ENCODE measurements around the gene ZNF396. TPM values are rescaled to one million over a fixed set of nuclear protein-coding genes. Genes with fewer than 3 reads are reported as not detected.

The ZNF396 gene
- 1 to 10 TPM in 2 of 4 donors, under 1 TPM in 2; 0.60 to 2.2 (median 1.1) TPM for total RNA-seq

DNA sequence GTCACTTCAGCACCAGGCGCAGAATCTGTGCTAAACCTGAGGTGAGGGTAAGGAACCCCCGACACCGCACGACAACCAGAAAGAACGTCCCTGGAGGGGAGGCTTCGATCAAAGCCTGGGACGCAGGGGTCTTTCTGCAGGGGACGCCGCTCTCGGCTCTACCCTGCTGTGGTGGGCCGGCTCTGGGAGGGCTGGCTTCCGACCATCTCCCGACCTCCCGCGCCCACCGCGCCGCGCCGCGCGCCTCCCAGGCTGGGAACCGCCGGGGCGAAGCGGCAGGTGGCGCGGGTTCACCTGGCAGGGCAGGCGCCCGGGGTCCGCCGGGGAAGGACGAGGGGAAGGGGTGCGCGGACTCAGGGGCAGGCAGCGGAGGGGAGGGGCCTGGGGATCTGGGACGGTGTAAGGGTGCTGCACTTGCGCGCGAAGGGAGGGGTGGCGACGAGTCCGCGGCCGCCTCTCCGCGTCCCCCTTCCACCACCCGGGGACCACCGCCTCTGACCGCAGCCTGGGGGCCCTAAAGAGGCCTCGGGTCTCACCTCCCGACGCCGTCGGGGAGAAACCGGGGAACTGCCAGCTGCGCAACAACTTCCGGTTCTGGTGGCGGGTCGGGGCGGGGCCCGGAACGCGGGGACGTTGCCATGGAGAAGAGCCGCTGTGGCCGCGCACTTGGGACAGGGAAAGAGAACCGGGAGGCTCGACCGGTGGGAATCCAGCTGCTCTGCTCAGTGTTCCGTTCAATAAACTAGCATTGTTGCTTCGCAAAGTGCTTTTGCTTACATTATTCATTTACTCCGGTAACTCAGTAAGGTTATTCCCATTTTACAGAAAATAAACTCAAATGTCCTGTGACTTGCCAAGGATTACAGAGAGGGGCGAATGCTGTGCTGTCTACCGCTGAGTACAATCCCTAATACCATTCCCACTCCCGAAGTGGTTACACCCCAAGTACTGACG, at the start of gene ZNF396:
Gene ZNF396, minus strand, starts transcription at position 596 of the 954 bp plus-strand sequence. CDS start 3,045 bp downstream, outside the sequence.
- ATAC-seq (ENCODE audit: low FRiP score) (peak; percentile 84), DNase-seq (ENCODE audit: low spot score) (peak; percentile 65)
- TF ChIP-seq, protein P1, sequence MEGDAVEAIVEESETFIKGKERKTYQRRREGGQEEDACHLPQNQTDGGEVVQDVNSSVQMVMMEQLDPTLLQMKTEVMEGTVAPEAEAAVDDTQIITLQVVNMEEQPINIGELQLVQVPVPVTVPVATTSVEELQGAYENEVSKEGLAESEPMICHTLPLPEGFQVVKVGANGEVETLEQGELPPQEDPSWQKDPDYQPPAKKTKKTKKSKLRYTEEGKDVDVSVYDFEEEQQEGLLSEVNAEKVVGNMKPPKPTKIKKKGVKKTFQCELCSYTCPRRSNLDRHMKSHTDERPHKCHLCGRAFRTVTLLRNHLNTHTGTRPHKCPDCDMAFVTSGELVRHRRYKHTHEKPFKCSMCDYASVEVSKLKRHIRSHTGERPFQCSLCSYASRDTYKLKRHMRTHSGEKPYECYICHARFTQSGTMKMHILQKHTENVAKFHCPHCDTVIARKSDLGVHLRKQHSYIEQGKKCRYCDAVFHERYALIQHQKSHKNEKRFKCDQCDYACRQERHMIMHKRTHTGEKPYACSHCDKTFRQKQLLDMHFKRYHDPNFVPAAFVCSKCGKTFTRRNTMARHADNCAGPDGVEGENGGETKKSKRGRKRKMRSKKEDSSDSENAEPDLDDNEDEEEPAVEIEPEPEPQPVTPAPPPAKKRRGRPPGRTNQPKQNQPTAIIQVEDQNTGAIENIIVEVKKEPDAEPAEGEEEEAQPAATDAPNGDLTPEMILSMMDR (IDR thresholded peaks at IDR 0.05), result no peak

- TF ChIP-seq, protein P1 (IDR thresholded peaks at IDR 0.05), result no peak
- DNase-seq (ENCODE audit: low spot score) (no peak), ATAC-seq (ENCODE audit: low FRiP score) (no peak)
Observed at GRCh38 chr18:35426786-35427185, 49.6 kb upstream of the ZNF396 start.

- DNase-seq (ENCODE audit: low spot score) (no peak), ATAC-seq (ENCODE audit: low FRiP score) (no peak)
- TF ChIP-seq, protein P1 (IDR thresholded peaks at IDR 0.05), result no peak
Observed at GRCh38 chr18:35424356-35424755, 47.2 kb upstream of the ZNF396 start.

DNA sequence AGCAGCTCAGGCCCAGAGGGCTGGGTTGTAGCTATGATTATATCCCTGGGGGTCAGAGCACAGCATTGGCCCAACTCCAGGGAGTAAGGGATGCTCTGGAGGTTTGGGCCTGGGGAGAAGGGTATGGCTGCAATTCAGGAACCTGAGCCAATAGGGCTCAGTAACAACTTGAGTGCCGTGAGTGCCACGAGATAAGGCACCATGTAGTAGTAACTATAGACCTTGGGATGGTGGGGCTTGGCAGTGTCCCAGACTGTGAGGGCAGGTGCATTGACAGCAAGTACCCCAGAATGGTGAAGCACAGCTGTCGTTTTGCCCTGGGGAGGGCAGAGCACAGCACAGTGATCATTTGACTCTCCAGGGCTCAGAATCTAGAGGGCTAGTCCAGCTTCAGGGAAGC, 45.1 kb upstream of the ZNF396 start:
- TF ChIP-seq, protein P1 (IDR thresholded peaks at IDR 0.05), result no peak
- no peak for DNase-seq (ENCODE audit: low spot score)
- no peak for ATAC-seq (ENCODE audit: low FRiP score)

GRCh38 chr18:35418610-35419009, 41.5 kb upstream of the ZNF396 start:
- no peak for DNase-seq (ENCODE audit: low spot score)
- TF ChIP-seq, protein P1 (IDR thresholded peaks at IDR 0.05), result no peak
- no peak for ATAC-seq (ENCODE audit: low FRiP score)

GRCh38 chr18:35417223-35417622, 40.1 kb upstream of the ZNF396 start:
- TF ChIP-seq, protein P1 (IDR thresholded peaks at IDR 0.05), result no peak
- ATAC-seq (ENCODE audit: low FRiP score), result no peak
- no peak for DNase-seq (ENCODE audit: low spot score)
